NB4 (cell line): Measurements from ENCODE around the gene HOXC10.

Source experiments
- CTCF ChIP-seq: IDR thresholded peaks from one replicate; pipeline ENCODE4 v1.5.1; 2012; ENCODE audit warnings: low read depth, low read length
- MAX ChIP-seq: IDR thresholded peaks from 2 replicates; pipeline ENCODE4 v1.6.1; 2011; ENCODE audit warnings: low read depth, low read length
- MYC ChIP-seq: IDR thresholded peaks from 2 replicates; pipeline ENCODE4 v1.6.1; 2011; ENCODE audit warnings: low read depth, low read length
- POLR2A ChIP-seq: IDR thresholded peaks from 2 replicates; pipeline ENCODE4 v1.6.1; 2011; ENCODE audit warnings: mild to moderate bottlenecking; ENCODE audit not compliant: insufficient read length; ENCODE audit errors: extremely low read depth

- TF ChIP-seq CTCF (no peak), POLR2A (no peak), MAX (no peak), MYC (no peak)
Observed at GRCh38 chr12:53980802-53981496, 4.0 kb upstream of the HOXC10 start.
